Body of pancreas (tissue), 4 donors: ENCODE data around the gene CTNS. TPM values are rescaled to one million over a fixed set of nuclear protein-coding genes. Genes with fewer than 3 reads are reported as not detected.

Experiments
- ATAC-seq: fragments of 150-250 bp; one replicate; pipeline ENCODE4 v1.9.1; 2016
- DNase-seq, 4 donors: peaks; one replicate each; pipeline ENCODE4 v3.0.0-alpha.2; 2019
- H3K27ac ChIP-seq, 4 donors: fragments of 200-600 bp; sonication (generic); 1 replicate in 3 of 4; 2 replicates in 1 of 4; pipeline versions ENCODE4 v1.5.1 to v1.6.1; 2016 to 2019; ENCODE audit warnings: mild to moderate bottlenecking in 1 of 4, mixed read lengths in 1 of 4, moderate library complexity in 1 of 4
- H3K27me3 ChIP-seq, 2 donors: fragments of 200-600 bp; sonication (generic); one replicate each; pipeline ENCODE4 v1.6.0; 2016; ENCODE audit warnings: mild to moderate bottlenecking in 1 of 2
- H3K36me3 ChIP-seq, 2 donors: fragments of 200-600 bp; sonication (generic); replicated peaks in 1 of 2; 2 replicates each; pipeline ENCODE4 v1.5.1; 2016; ENCODE audit warnings: low read depth in 2 of 2; ENCODE audit not compliant: insufficient read depth in 1 of 2
- H3K4me1 ChIP-seq: fragments of 200-600 bp; sonication (generic); one replicate; pipeline ENCODE4 v1.6.0; 2016
- H3K4me3 ChIP-seq, 2 donors: fragments of 200-600 bp; sonication (generic); 1 replicate in 1 of 2; 2 replicates in 1 of 2; pipeline ENCODE4 v1.5.1; 2016 to 2019
- H3K9me3 ChIP-seq, 3 donors: fragments of 200-600 bp; sonication (generic); 1 replicate in 2 of 3; 2 replicates in 1 of 3; pipeline ENCODE4 v1.5.1; 2016
- POLR2A ChIP-seq, 3 donors: fragments of 450-650 bp; IDR thresholded peaks; one replicate each; pipeline ENCODE4 v1.6.1; 2016; ENCODE audit warnings: antibody characterized with exemption in 3 of 3, mild to moderate bottlenecking in 2 of 3
- WGBS, 2 donors: methylation state at CpG; one replicate each; pipeline ENCODE4 v1.1.5; 2017; 5-methylcytosine and 5-hydroxymethylcytosine counted together
- intact Hi-C: fragments of 100-400 bp; cut with DNase I; formaldehyde crosslinking; loops from one replicate; pipeline ENCODE4 v1.15.1; 2023
- total RNA-seq, 2 donors: library from RNA; depleted of rRNA; stranded (reverse); fragments of >200 nt; gene quantifications; one replicate each; pipeline ENCODE4 v1.1.0, GENCODE V29; 2016
- TF ChIP-seq, protein P1 (sequence below), 7 experiments: fragments of 450-650 bp in 4 of 7; fragments of 200-600 bp in 3 of 7; sonication (generic) in 3 of 7; IDR thresholded peaks; one replicate each; pipeline ENCODE4 v1.5.1; 2016 to 2019; ENCODE audit warnings: antibody characterized with exemption in 7 of 7

CTNS gene
- total RNA-seq, 2 donors from 2014 or later, result 15.8 to 29.3 TPM

DNA sequence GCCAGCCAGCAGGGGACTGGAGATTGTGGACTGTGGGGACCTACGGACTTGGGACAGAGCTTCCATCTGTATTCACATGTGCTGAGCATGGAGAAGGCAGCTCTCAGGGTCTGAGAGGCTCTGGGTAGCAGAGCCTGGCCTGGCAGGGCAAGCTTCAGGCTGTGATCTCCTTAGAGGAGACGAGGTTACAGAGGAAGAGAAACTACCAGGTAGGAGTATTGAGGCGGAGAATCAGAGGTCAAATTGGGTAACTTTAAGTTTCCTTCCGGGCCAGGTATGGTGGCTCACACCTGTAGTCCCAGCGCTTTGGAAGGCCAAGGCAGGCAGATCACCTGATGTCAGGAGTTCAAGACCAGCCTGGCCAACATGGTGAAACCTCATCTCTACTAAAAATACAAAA is 8.8 kb downstream of the CTNS start:
- H3K4me3 ChIP-seq, result no peak overlapping the region
- WGBS, 2 donors, result 59 to 66% methylated on average over 5 of the region's 5 CpGs
- no peaks in the 10 kb centered on the region for H3K27me3 ChIP-seq
- TF ChIP-seq, protein P1, sequence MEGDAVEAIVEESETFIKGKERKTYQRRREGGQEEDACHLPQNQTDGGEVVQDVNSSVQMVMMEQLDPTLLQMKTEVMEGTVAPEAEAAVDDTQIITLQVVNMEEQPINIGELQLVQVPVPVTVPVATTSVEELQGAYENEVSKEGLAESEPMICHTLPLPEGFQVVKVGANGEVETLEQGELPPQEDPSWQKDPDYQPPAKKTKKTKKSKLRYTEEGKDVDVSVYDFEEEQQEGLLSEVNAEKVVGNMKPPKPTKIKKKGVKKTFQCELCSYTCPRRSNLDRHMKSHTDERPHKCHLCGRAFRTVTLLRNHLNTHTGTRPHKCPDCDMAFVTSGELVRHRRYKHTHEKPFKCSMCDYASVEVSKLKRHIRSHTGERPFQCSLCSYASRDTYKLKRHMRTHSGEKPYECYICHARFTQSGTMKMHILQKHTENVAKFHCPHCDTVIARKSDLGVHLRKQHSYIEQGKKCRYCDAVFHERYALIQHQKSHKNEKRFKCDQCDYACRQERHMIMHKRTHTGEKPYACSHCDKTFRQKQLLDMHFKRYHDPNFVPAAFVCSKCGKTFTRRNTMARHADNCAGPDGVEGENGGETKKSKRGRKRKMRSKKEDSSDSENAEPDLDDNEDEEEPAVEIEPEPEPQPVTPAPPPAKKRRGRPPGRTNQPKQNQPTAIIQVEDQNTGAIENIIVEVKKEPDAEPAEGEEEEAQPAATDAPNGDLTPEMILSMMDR (IDR thresholded peaks at IDR 0.05), result no peak
- no peak for TF ChIP-seq POLR2A (IDR thresholded peaks at IDR 0.05)
- intact Hi-C loops, result no loop called here
- peaks cover 16% of the 10 kb centered on the region for H3K4me1 ChIP-seq
- H3K9me3 ChIP-seq, result no peaks in the 10 kb centered on the region
- H3K27ac ChIP-seq, result no peak overlapping the region
- H3K36me3 ChIP-seq, result peaks cover 0 to 10% of the 10 kb centered on the region in 2 donors
- no peak for DNase-seq
- ATAC-seq, result no peak

DNA sequence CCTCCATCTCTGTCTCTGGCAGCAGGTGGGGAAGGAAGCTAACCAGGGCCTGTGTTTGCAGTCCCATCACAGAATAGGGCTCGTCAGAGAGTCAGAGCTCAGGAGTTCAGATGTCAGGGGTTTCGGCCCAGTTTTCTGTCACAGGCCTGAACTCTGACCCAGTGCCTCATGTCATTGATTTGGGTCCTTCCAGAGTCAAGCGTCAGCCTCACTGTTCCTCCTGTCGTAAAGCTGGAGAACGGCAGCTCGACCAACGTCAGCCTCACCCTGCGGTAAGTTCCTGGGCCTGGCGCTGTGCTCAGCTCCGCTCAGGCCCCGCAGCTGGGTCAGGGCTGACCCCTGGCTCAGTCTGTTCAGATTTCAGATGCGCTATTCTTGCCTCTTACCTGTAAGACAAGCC is 10.7 kb downstream of the CTNS start:
- peaks cover 0 to 10% of the 10 kb centered on the region in 2 donors for H3K36me3 ChIP-seq
- no peak overlapping the region for H3K4me3 ChIP-seq
- ATAC-seq (no peak), DNase-seq (no peak)
- H3K27me3 ChIP-seq, result no peaks in the 10 kb centered on the region
- no peaks in the 10 kb centered on the region for H3K9me3 ChIP-seq
- intact Hi-C loops, result no loop called here
- no peaks in the 10 kb centered on the region for H3K4me1 ChIP-seq
- no peak overlapping the region for H3K27ac ChIP-seq
- WGBS, 2 donors, result 78 to 90% methylated on average over 6 to 12 of the region's 12 CpGs
- TF ChIP-seq, protein P1 (IDR thresholded peaks at IDR 0.05), result no peak
- TF ChIP-seq POLR2A (IDR thresholded peaks at IDR 0.05), result no peak

DNA sequence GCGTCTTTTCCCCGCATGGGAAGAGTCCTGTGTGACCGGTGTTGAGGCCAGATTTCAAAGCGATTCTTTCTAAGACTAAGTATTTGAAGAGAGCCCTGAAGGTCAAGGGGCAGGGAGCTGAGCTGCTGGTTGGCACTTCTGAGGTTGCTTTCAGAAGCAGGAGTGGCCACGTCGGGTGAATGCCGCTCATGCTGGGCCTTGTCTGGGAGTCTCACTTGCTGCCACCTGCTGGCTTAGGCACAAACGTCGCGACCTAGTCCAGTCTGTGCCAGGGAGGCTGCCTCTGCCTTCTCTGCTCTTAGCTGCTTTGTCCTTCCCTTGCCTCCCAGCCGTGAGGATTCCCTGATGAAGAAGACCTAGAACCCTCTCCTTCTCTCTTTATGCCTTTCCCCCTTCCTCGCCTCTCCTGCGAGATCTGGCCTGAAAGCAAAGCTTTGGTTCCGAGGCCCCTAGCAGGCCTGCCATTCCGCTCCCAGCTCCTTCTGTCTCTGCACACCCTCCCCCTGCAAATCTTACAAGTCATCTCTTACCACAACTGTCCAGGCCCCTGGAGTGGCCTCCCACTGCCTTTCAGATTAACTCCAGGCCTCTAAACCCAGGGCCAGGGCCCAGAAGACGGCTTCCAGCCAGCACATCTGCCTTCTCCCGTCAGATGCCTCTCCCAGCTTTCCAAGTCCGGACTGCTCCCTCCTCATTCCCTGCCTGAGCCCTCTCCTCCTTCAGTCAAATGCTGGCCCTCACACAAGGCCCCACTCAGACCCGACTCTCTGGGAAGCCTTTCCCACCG is 11.4 kb downstream of the CTNS start:
- Histone ChIP-seq H3K27me3 (no peaks in the 10 kb centered on the region), H3K4me1 (no peaks in the 10 kb centered on the region), H3K36me3 (peaks cover 0 to 10% of the 10 kb centered on the region in 2 donors), H3K27ac (no peak overlapping the region), H3K9me3 (no peaks in the 10 kb centered on the region), H3K4me3 (no peak overlapping the region)
- ATAC-seq (no peak), DNase-seq (peak; percentile 61 to 75 (median 67))
- TF ChIP-seq, protein P1 (IDR thresholded peaks at IDR 0.05), result peak; percentile 14 to 54 (median 33)
- TF ChIP-seq POLR2A (IDR thresholded peaks at IDR 0.05), result no peak
- WGBS, 2 donors, result 61 to 66% methylated on average over 20 of the region's 20 CpGs
- intact Hi-C loops, result no loop called here

DNA sequence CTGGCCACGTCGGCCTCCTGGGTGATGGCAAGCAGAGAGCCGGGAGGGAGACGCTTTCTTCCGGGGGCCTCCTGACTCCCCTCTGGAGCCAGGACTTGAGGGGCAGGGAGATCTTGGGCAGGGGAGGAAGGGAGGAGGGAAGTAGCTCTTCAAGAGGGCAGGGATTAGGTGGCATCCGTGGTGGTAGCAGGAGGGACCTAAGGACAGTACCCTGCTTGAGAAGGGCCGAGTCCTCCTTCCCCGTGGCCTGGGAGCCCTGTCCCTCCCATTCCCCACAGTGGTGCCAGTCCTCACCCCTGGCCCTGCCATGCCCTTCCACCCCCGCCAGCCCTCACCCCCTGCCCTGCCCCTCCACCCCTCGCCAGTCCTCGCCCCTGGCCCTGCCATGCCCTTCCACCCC is 19.2 kb downstream of the CTNS start:
- Histone ChIP-seq H3K4me1 (peaks cover 19% of the 10 kb centered on the region), H3K4me3 (no peak overlapping the region), H3K27me3 (no peaks in the 10 kb centered on the region), H3K27ac (no peak overlapping the region), H3K9me3 (no peaks in the 10 kb centered on the region), H3K36me3 (peaks cover 0 to 2% of the 10 kb centered on the region in 2 donors)
- intact Hi-C loops, result no loop called here
- WGBS, 2 donors, result 86 to 87% methylated on average over 5 to 11 of the region's 11 CpGs
- ATAC-seq, result no peak
- no peak for DNase-seq
- no peak for TF ChIP-seq POLR2A (IDR thresholded peaks at IDR 0.05)
- TF ChIP-seq, protein P1 (IDR thresholded peaks at IDR 0.05), result no peak

DNA sequence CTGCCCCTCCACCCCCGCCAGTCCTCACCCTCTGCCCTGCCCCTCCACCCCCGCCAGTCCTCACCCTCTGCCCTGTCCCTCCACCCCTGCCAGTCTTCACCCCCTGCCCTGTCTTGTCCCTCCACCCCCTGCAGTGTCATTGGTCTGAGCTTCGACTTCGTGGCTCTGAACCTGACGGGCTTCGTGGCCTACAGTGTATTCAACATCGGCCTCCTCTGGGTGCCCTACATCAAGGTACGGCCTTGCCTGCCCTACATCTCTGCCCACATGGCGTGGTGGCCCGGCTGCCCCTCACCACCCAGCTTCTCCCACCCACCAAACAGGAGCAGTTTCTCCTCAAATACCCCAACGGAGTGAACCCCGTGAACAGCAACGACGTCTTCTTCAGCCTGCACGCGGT is 19.8 kb downstream of the CTNS start:
- ATAC-seq (no peak), DNase-seq (no peak)
- WGBS, 2 donors, result 90 to 93% methylated on average over 12 to 14 of the region's 16 CpGs
- Histone ChIP-seq H3K4me3 (no peak overlapping the region), H3K27ac (no peak overlapping the region), H3K36me3 (peaks cover 0 to 2% of the 10 kb centered on the region in 2 donors), H3K9me3 (no peaks in the 10 kb centered on the region), H3K4me1 (peaks cover 19% of the 10 kb centered on the region), H3K27me3 (no peaks in the 10 kb centered on the region)
- no peak for TF ChIP-seq POLR2A (IDR thresholded peaks at IDR 0.05)
- TF ChIP-seq, protein P1 (IDR thresholded peaks at IDR 0.05), result no peak
- intact Hi-C loops, result no loop called here
